GM19035 (cell line): Measurements from ENCODE around the gene CRISPLD2.
"Not testable (repeated sequence)": the region's sequence is repeated elsewhere in the genome, so short reads cannot be mapped to it uniquely, and the experiment has no call there.

Experiments used
- ATAC-seq: cut with Tn5 transposase; IDR thresholded peaks from one replicate; pipeline ENCODE4 v1.9.1; 2021; ENCODE audit not compliant: unreplicated experiment

Gene CRISPLD2

GRCh38 chr16:84839054-84839453, 19.3 kb downstream of the CRISPLD2 start:
- no peak for ATAC-seq

DNA sequence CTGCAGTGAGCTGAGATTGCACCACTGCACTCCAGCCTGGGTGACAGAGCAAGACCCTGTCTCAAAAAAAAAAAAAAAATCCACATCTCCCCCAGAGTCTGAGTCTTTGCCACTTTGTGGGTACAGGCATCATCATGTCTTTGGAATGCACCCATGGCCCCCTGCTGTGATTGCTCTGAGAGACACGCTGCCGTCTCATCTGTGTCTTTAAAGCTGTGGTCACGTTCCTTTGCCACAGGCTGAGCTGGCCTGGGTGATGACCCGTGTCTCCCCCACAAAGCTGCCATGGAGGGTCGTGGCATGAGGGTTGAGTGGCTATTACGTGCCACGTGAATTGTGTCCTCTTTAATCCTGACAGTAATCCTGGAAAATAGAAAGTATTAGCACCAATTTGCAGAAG, 20.2 kb downstream of the CRISPLD2 start:
- ATAC-seq = no peak

DNA sequence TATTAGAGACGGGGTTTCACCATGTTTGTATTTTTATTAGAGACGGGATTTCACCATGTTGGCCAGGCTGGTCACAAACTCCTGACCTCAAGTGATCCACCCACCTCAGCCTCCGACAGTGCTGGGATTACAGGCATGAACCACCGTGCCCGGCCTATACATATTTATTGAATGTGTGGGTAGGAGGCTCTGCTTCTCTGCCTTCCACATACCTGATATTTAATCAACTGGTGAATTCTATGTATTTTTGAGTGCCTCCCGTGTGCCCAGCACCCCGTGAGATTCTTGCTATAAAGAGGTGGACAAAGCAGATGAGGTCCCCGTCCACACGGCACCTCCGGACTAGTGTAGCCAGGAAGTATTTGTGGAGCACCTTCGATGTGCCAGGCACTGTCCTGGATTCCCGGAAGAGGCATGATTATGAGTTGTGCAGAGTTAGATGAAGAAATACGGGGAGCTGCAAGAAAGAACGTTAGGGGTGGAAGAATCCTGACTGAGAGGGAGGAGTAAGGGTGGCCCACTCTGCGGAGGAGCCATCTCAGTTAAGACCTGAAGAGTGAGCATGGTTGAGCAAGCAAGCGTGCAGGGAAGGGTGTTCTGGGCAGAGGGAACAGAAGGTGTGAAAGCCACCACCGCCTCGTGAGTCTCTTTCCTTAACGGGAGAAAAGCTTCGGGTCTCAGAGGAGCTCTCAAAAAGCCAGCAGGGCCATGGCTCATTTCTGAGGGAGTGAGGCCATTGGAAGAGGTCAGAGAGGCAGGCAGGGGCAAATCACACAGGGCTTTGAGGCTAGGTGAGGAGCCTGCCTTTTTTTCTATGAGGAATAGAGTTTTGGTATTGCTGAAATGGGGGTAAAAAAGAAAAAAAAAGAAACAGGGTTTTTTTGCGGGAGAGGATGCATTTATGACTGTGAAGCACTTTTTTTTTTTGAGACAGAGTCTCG, 21.2 kb downstream of the CRISPLD2 start:
- no peak for ATAC-seq

DNA sequence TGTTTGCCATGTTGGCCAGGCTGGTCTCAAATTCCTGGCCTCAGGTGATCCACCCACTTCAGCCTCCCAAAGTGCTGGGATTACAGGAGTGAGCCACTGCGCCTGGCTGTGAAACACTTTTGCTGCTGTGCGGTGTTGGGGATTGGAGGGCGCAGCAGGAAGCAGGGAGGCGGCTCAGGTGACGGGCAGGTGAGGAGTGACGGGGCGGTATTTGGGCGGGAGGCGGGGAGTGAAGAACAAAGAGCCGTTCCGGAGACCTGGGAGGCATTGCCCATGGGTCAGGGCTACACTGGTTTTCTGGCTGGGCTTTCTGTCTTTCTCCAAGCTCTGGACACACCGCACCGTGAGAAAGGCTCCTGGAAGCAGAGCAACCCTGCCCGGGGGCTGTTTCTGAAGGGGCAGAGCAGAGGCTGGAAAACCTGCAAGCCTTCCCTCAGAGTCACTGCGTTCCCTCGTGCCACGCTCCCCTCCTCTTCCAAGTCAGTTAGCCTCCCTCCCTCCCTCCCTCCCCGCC, 22.1 kb downstream of the CRISPLD2 start:
- no peak for ATAC-seq

GRCh38 chr16:84842516-84843148, 22.8 kb downstream of the CRISPLD2 start:
- ATAC-seq = no peak

- ATAC-seq = no peak
These were observed 23.6 kb downstream of the CRISPLD2 start for GRCh38 chr16:84843149-84844048.

- no peak for ATAC-seq
These were observed 24.2 kb downstream of the CRISPLD2 start for GRCh38 chr16:84844049-84844350.

- ATAC-seq = no peak
These were observed 25.0 kb downstream of the CRISPLD2 start for GRCh38 chr16:84844559-84845495.

DNA sequence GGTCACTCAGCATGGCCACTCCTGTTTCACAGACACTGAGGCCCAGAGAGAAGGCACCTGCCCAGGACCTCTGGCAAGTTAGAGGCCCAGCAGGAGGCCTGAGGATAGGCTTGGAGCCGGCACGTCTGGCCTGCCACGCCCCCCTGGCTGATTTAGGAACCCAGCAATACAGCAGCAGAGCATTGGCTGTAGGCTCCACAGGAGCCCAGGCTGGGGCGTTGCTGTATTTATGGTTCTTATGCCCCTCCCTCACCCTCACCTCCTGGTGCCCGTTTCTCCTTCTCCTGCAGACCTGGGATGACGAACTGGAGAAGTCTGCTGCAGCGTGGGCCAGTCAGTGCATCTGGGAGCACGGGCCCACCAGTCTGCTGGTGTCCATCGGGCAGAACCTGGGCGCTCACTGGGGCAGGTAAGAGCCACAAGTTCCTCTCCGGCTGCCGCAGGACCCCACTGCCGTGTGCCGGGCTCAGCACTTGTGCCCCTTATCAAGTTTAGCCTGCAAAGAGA, 25.8 kb downstream of the CRISPLD2 start:
- no peak for ATAC-seq

DNA sequence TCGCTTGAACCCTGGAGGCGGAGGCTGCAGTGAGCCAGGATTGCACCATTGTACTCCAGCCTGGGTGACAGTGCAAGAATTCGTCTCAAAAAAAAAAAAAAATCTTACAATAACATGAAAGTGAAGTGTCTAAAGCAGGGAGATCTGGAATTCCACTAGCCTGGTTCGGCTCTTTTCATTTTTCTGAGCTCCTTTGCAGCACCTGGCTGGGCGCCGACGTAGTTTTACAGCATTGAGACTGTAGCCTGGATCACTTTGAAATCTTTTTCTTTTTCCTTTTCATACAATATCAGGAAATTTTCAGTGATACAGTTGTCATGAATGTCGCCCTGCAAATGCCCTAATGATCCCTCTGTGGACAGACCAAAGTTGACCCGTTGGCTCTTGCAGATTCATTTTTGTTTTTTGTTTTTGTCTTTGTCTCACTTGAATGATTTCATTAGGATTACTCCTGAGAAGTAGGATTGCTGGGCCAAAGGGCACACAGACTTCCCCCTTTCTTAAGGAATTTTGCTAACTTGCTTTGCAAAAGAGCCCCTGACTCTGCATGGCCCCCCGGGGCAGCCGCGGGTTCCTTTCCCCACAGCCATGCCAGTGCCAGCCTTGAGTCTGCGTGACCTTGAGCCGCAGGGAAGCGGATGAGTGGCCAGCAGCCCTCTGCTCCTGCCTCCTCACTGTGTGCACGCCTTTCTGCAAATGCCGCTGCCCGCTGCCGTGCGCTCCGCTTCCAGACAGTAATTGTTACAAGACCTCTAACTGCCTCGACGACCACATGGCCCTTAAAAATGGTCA, 28.0 kb downstream of the CRISPLD2 start:
- ATAC-seq = no peak

DNA sequence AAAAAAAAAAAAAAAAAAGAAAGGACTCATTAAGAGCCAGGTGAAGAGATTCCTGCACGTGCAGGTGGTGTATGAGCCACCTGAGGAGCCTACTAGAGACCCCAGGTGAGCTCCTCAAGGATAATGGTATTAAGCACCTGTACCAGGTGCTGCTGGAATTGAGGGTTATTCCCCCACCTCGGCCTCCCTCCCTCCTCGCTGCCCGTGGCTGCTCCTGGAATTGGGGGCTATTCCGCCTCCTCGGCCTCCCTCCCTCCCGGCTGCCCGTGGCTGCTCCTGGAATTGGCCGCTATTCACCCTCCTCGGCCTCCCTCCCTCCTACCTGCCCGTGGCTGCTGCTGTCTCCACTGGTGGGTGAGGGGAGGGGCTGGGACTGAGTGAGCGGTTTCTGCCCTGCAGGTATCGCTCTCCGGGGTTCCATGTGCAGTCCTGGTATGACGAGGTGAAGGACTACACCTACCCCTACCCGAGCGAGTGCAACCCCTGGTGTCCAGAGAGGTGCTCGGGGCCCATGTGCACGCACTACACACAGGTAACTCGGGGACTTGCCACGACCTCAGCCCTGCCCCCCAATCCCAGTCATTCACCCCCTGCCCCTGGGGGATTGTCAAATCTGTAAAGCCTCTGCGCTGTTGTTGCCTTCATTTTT, 29.3 kb downstream of the CRISPLD2 start:
- ATAC-seq = no peak

DNA sequence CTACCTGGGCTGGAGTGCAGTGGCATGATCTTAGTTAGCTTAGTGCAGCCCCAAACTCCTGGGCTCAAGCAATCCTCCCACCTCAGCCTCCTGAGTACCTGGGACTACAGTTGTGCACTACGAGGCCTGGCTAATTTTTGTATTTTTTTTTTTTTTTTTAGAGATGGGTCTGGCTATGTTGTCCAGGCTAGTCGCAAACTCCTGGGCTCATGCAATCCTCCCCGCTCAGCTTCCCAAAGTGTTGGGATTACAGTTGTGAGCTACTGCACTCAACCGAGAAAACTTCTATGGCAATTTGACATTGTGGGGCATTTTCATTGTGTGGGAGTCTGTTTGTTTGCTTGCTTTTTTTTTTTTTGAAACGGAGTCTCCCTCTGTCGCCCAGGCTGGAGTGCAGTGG, 30.0 kb downstream of the CRISPLD2 start:
- ATAC-seq = no peak

DNA sequence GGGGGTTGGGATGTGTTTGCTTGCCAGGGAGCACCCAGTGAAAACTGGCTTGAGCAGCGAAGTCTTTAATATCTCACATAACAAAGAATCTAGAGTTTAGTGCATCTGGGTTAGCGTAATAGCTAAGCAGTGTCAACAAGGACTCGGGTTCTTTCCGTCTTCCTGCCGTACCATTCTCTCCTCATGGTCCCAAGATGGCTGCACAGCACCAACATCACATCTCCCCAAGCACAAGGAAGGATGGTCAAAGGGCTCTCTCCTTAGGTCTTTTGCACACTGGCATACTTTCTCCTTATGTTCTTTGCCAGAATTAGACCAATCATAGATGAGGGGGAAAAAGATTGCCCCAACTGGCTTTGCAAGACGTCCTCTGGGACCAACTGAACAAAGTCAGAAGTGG, 30.9 kb downstream of the CRISPLD2 start:
- no peak for ATAC-seq

DNA sequence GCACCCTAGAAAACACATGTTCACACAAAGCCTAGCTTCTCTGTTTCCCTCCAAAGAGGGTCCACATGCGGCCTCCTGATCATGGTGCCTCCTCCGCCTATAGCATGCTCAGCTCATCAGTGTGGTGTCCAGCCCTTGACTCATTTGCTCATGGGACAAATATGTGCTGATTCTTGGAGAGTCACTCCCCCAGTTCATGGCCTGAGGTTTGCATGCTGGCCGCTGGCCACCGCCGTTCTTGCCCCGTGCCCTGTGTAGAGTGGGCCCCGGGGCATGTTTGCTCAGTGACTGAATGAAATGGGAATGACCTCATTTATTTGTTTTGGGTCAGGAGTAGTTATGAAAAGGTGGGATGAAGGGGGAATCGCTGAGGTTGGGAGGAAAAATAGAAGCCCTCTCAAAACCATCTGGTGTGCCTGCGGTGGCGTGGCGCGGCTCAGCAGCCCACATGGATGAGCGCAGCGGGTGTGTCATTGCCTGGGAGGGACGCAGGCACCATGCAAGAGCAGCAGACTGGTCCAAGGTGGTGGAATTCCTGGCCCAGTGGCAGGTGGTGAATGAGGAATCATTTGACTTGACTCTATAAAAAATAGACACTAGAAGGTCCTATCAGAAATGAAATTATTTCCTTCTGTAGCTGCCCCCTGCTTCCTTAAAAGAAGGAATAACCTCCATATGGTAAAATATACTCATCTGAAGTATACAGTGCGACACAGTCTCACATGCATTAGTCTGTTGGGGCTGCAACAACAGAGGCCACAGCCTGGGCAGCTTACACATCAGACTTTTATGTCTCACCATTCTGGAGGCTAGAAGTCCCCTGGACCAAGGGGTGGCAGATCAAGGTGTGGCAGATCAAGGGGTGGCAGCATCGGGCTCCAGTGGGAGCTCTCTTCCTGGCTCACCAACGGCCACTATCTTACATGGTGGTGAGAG, 31.7 kb downstream of the CRISPLD2 start:
- ATAC-seq = no peak

DNA sequence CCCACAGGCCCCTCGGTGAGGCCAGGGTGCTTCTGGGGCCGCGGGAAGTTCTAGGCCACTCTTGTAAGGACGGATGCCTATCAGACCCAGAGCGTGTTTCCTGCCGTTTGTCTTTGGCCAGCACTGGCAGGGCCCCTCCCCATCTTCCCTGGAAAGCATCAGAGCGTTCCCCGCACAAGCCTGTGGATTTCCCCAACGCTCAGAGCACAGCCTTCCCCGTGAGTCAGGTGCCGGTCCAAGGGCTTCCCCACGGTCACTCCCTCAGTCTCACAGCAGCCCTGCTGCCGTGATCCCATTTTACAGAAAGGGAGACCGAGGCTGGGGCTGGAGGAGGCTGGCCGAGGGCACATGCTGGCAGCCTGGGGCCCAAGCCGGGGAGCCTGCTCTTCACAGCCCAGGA, 33.7 kb downstream of the CRISPLD2 start:
- no peak for ATAC-seq

DNA sequence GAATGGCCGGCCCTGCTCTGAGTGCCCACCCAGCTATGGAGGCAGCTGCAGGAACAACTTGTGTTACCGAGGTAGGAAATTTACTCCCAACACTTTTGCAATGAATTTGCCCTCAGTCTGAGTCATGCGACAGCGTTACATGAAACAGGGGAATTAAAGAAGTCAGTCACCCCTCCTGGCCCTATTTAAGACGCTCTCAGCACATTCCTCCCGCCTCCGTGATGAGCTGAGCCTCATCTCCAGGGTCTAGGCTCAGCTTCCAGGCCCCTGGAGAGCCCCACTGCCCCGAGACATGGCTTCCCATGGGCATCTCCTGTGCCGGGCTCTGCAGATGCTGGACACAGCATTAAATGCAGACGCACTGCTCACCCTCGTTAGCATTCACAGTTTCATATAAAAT, 35.0 kb downstream of the CRISPLD2 start:
- no peak for ATAC-seq

DNA sequence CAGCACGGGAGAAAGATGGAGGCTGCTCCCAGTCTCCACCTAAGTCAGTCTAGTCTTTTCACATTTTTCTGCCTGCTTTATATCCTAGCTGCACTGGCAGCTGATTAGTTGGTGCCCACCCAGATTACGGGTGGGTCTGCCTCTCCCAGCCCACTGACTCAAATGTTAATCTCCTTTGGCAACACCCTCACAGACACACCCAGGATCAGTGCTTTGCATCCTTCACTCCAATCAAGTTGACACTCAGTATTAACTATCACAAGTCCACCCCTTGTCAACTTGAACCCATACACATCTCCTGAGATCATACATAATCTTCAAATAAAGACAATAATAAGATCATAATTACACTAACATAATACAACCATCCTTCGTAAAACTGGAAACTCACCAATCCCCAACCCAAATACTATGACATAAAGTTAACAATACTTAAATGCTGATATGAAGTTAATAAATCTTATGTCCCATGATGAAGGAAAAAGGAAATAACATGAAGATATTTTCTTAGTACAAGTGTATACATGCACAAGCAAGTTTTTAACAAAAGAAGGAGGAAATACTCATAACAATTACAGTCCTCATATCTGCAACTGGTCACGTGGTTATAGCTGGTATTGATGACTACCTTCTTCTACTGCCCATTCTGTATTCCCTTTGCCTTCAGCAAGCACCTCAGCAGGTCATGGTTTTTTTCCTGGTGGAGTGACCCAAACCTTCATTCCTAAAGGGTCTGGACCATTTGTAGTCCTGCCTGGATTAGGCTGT, 35.8 kb downstream of the CRISPLD2 start:
- not testable (repeated sequence) for ATAC-seq
